ENCODE data around the gene LMCD1. TPM values are rescaled to one million over a fixed set of nuclear protein-coding genes. Genes with fewer than 3 reads are reported as not detected.

Gene LMCD1
- polyA plus RNA-seq, 2 donors: 17.2 to 21.2 TPM

GRCh38 chr3:8597219-8597853, 95.7 kb downstream of the LMCD1 start:
- no peaks in the 10 kb centered on the region for H3K36me3 ChIP-seq (ENCODE audit: control insufficient read depth in 2 of 2, insufficient read depth in 2 of 2, low read length in 1 of 2)
- H3K4me3 ChIP-seq (ENCODE audit: low read depth in 1 of 2, low read length in 2 of 2): no peak overlapping the region
- H3K9me3 ChIP-seq (ENCODE audit: control insufficient read depth in 2 of 2, insufficient read depth in 1 of 2, low read depth in 1 of 2, low read length in 1 of 2): no peaks in the 10 kb centered on the region
- H3K4me1 ChIP-seq (ENCODE audit: control insufficient read depth in 2 of 2, insufficient read depth in 2 of 2, low read length in 1 of 2): peaks cover 0 to 8% of the 10 kb centered on the region in 2 donors
- H3K27me3 ChIP-seq (ENCODE audit: control insufficient read depth in 1 of 2, insufficient read depth in 2 of 2, low read length in 2 of 2): no peaks in the 10 kb centered on the region
- WGBS, 2 donors: 63 to 72% methylated on average over 7 of the region's 7 CpGs
- H3K27ac ChIP-seq (ENCODE audit: low read depth in 2 of 2, low read length in 1 of 2): peak overlapping the region in 1 of 2 donors; percentile 56

DNA sequence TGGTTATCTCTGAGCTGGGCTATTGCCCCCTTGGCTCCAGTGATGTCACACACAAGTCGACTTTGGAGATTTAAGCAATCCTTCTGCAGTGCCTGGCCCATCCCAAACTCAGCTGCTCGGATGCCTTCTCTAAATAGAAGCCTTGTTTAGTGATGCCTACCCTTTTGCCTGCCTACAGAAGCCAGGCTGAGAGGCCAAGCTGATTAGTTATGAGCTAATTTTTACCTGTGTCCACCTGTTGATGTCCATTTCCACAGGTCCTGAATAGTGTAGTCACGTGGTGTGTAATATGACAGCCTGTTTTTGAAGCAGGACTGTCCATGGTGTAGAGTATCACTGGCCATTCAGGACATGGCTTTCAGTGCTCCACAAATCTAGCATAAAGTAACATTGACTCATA, 97.5 kb downstream of the LMCD1 start:
- Histone ChIP-seq H3K4me3 (ENCODE audit: low read depth in 1 of 2, low read length in 2 of 2) (no peak overlapping the region), H3K27ac (ENCODE audit: low read depth in 2 of 2, low read length in 1 of 2) (no peak overlapping the region), H3K36me3 (ENCODE audit: control insufficient read depth in 2 of 2, insufficient read depth in 2 of 2, low read length in 1 of 2) (no peaks in the 10 kb centered on the region), H3K9me3 (ENCODE audit: control insufficient read depth in 2 of 2, insufficient read depth in 1 of 2, low read depth in 1 of 2, low read length in 1 of 2) (no peaks in the 10 kb centered on the region), H3K27me3 (ENCODE audit: control insufficient read depth in 1 of 2, insufficient read depth in 2 of 2, low read length in 2 of 2) (no peaks in the 10 kb centered on the region), H3K4me1 (ENCODE audit: control insufficient read depth in 2 of 2, insufficient read depth in 2 of 2, low read length in 1 of 2) (peaks cover 0 to 15% of the 10 kb centered on the region in 2 donors)
- 69 to 77% methylated on average over 3 of the region's 3 CpGs for WGBS, 2 donors

DNA sequence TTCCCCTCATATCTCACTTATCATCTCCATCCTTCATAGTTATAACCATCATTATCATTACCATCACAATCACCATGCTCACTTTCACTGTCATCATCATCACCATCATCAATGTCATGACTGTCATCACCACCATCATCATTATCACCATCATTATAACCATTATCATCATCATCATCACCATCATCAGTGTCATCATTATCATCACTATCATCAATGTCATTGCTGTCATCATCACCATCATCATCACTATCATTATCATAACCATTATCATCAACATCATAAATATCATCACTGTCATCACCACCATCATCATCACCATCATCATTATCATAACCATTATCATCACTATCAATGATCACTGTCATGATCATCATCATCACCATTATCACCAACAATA, 98.8 kb downstream of the LMCD1 start:
- no peak overlapping the region for H3K4me3 ChIP-seq (ENCODE audit: low read depth in 1 of 2, low read length in 2 of 2)
- H3K9me3 ChIP-seq (ENCODE audit: control insufficient read depth in 2 of 2, insufficient read depth in 1 of 2, low read depth in 1 of 2, low read length in 1 of 2): no peaks in the 10 kb centered on the region
- no peaks in the 10 kb centered on the region for H3K27me3 ChIP-seq (ENCODE audit: control insufficient read depth in 1 of 2, insufficient read depth in 2 of 2, low read length in 2 of 2)
- no peaks in the 10 kb centered on the region for H3K36me3 ChIP-seq (ENCODE audit: control insufficient read depth in 2 of 2, insufficient read depth in 2 of 2, low read length in 1 of 2)
- peaks cover 0 to 13% of the 10 kb centered on the region in 2 donors for H3K4me1 ChIP-seq (ENCODE audit: control insufficient read depth in 2 of 2, insufficient read depth in 2 of 2, low read length in 1 of 2)
- no peak overlapping the region for H3K27ac ChIP-seq (ENCODE audit: low read depth in 2 of 2, low read length in 1 of 2)

DNA sequence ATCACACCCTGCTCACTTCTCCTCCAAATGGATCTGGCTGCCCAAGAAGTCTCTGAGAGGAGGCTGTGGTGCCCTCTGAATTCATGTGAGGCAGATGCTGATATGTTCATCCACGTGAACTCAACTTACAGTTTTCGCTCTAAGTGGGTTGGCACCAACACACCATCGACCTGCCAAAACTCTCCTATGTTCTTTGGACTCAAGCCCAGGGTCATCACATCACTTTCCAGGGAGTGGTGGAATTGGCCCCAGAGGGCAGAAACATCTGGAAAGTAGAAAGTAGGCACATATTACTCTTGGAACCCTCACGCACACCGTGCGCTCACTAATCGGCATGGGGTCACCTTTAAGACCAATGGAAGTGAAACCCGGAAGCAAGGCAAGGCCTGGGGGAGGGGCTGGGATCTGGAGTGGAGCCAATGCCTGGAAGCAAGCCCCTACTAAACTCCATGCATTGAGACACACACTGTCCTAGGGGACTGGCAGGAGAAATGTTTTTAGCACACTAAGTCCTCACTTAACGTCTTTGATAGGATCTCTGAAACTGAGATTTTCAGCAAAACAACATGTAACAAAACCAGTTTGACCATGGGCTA, 101.6 kb downstream of the LMCD1 start:
- H3K36me3 ChIP-seq (ENCODE audit: control insufficient read depth in 2 of 2, insufficient read depth in 2 of 2, low read length in 1 of 2): no peaks in the 10 kb centered on the region
- H3K9me3 ChIP-seq (ENCODE audit: control insufficient read depth in 2 of 2, insufficient read depth in 1 of 2, low read depth in 1 of 2, low read length in 1 of 2): no peaks in the 10 kb centered on the region
- no peaks in the 10 kb centered on the region for H3K27me3 ChIP-seq (ENCODE audit: control insufficient read depth in 1 of 2, insufficient read depth in 2 of 2, low read length in 2 of 2)
- no peak overlapping the region for H3K4me3 ChIP-seq (ENCODE audit: low read depth in 1 of 2, low read length in 2 of 2)
- peaks cover 5 to 13% of the 10 kb centered on the region in 2 donors for H3K4me1 ChIP-seq (ENCODE audit: control insufficient read depth in 2 of 2, insufficient read depth in 2 of 2, low read length in 1 of 2)
- 39 to 42% methylated on average over 9 of the region's 9 CpGs for WGBS, 2 donors
- H3K27ac ChIP-seq (ENCODE audit: low read depth in 2 of 2, low read length in 1 of 2): no peak overlapping the region

DNA sequence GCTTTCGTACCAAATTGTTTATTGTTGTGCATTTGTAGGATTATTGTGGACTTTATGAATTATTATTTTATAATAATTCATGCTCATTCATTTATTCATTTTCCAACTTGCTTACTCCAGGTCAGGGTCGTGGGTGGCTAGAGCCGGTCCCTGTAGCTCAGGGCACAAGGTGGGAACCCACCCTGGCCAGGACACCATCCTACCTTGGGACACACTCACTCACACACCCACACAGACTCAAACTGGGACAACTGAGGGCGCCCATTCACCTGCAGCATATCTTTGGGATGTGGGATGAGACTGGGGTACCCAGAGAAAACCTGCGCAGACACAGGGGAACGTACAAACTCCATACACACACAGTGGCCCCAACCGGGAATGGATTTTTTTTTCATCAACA, 102.4 kb downstream of the LMCD1 start:
- Histone ChIP-seq H3K36me3 (ENCODE audit: control insufficient read depth in 2 of 2, insufficient read depth in 2 of 2, low read length in 1 of 2) (no peaks in the 10 kb centered on the region), H3K27ac (ENCODE audit: low read depth in 2 of 2, low read length in 1 of 2) (no peak overlapping the region), H3K4me1 (ENCODE audit: control insufficient read depth in 2 of 2, insufficient read depth in 2 of 2, low read length in 1 of 2) (peaks cover 5 to 17% of the 10 kb centered on the region in 2 donors), H3K9me3 (ENCODE audit: control insufficient read depth in 2 of 2, insufficient read depth in 1 of 2, low read depth in 1 of 2, low read length in 1 of 2) (no peaks in the 10 kb centered on the region), H3K4me3 (ENCODE audit: low read depth in 1 of 2, low read length in 2 of 2) (no peak overlapping the region), H3K27me3 (ENCODE audit: control insufficient read depth in 1 of 2, insufficient read depth in 2 of 2, low read length in 2 of 2) (no peaks in the 10 kb centered on the region)
- WGBS, 2 donors: 92 to 94% methylated on average over 7 of the region's 7 CpGs

GRCh38 chr3:8604988-8605387, 103.4 kb downstream of the LMCD1 start:
- Histone ChIP-seq H3K4me1 (ENCODE audit: control insufficient read depth in 2 of 2, insufficient read depth in 2 of 2, low read length in 1 of 2) (peaks cover 5 to 17% of the 10 kb centered on the region in 2 donors), H3K9me3 (ENCODE audit: control insufficient read depth in 2 of 2, insufficient read depth in 1 of 2, low read depth in 1 of 2, low read length in 1 of 2) (no peaks in the 10 kb centered on the region), H3K4me3 (ENCODE audit: low read depth in 1 of 2, low read length in 2 of 2) (no peak overlapping the region), H3K27me3 (ENCODE audit: control insufficient read depth in 1 of 2, insufficient read depth in 2 of 2, low read length in 2 of 2) (no peaks in the 10 kb centered on the region), H3K27ac (ENCODE audit: low read depth in 2 of 2, low read length in 1 of 2) (no peak overlapping the region), H3K36me3 (ENCODE audit: control insufficient read depth in 2 of 2, insufficient read depth in 2 of 2, low read length in 1 of 2) (no peaks in the 10 kb centered on the region)
- 88 to 91% methylated on average over 3 of the region's 3 CpGs for WGBS, 2 donors

- Histone ChIP-seq H3K9me3 (ENCODE audit: control insufficient read depth in 2 of 2, insufficient read depth in 1 of 2, low read depth in 1 of 2, low read length in 1 of 2) (no peaks in the 10 kb centered on the region), H3K4me3 (ENCODE audit: low read depth in 1 of 2, low read length in 2 of 2) (no peak overlapping the region), H3K27me3 (ENCODE audit: control insufficient read depth in 1 of 2, insufficient read depth in 2 of 2, low read length in 2 of 2) (no peaks in the 10 kb centered on the region), H3K4me1 (ENCODE audit: control insufficient read depth in 2 of 2, insufficient read depth in 2 of 2, low read length in 1 of 2) (peaks cover 5 to 17% of the 10 kb centered on the region in 2 donors), H3K36me3 (ENCODE audit: control insufficient read depth in 2 of 2, insufficient read depth in 2 of 2, low read length in 1 of 2) (no peaks in the 10 kb centered on the region), H3K27ac (ENCODE audit: low read depth in 2 of 2, low read length in 1 of 2) (no peak overlapping the region)
- WGBS, 2 donors: 31 to 49% methylated on average over 7 of the region's 7 CpGs
These were observed 105.1 kb downstream of the LMCD1 start for GRCh38 chr3:8606701-8607231.

DNA sequence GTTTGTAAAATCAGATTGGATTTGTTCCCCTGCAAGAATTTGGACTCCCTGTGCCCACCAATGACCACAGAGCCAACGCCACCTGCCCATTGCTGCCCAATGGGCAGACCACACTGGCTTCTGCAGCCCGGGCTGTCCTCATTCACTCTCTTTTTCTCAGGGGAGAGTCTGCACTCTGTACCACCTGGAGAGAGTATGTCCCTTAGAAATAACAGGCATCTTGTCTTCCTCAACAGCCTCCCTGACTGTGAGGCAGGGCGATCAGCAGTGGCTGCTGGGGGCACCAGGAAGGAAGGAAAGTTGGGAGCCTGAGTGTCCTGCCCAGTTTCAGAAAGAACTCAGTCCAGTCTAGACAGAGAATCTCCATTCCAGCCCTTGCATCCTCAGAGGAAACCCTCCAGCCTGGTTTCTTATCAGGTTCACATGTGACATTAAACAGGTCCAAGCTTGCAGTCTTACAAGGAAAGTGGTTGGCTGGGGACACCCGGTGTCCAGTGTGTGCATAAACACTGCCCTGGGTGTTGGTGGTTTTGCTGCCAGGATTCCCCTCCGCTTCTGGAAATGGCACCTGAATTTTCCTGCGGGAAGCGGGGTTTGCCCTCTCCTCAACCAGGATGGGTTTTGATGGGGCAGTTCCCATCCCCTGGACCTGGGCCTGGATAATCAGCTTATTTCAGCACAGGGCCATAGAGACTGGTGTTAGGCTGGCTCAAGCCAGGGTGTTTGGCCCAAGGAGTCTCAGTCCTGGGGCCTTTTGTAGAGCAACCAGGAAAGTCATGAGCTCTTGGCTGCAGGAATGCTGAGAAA, 105.8 kb downstream of the LMCD1 start:
- peak overlapping the region in 1 of 2 donors; percentile 50 for H3K27ac ChIP-seq (ENCODE audit: low read depth in 2 of 2, low read length in 1 of 2)
- H3K27me3 ChIP-seq (ENCODE audit: control insufficient read depth in 1 of 2, insufficient read depth in 2 of 2, low read length in 2 of 2): no peaks in the 10 kb centered on the region
- no peaks in the 10 kb centered on the region for H3K36me3 ChIP-seq (ENCODE audit: control insufficient read depth in 2 of 2, insufficient read depth in 2 of 2, low read length in 1 of 2)
- 56 to 60% methylated on average over 7 of the region's 7 CpGs for WGBS, 2 donors
- peaks cover 5 to 17% of the 10 kb centered on the region in 2 donors for H3K4me1 ChIP-seq (ENCODE audit: control insufficient read depth in 2 of 2, insufficient read depth in 2 of 2, low read length in 1 of 2)
- no peak overlapping the region for H3K4me3 ChIP-seq (ENCODE audit: low read depth in 1 of 2, low read length in 2 of 2)
- no peaks in the 10 kb centered on the region for H3K9me3 ChIP-seq (ENCODE audit: control insufficient read depth in 2 of 2, insufficient read depth in 1 of 2, low read depth in 1 of 2, low read length in 1 of 2)

- H3K27me3 ChIP-seq (ENCODE audit: control insufficient read depth in 1 of 2, insufficient read depth in 2 of 2, low read length in 2 of 2): no peaks in the 10 kb centered on the region
- H3K27ac ChIP-seq (ENCODE audit: low read depth in 2 of 2, low read length in 1 of 2): no peak overlapping the region
- no peaks in the 10 kb centered on the region for H3K36me3 ChIP-seq (ENCODE audit: control insufficient read depth in 2 of 2, insufficient read depth in 2 of 2, low read length in 1 of 2)
- WGBS, 2 donors: 79 to 83% methylated on average over 16 of the region's 16 CpGs
- H3K4me1 ChIP-seq (ENCODE audit: control insufficient read depth in 2 of 2, insufficient read depth in 2 of 2, low read length in 1 of 2): peaks cover 5 to 14% of the 10 kb centered on the region in 2 donors
- no peaks in the 10 kb centered on the region for H3K9me3 ChIP-seq (ENCODE audit: control insufficient read depth in 2 of 2, insufficient read depth in 1 of 2, low read depth in 1 of 2, low read length in 1 of 2)
- no peak overlapping the region for H3K4me3 ChIP-seq (ENCODE audit: low read depth in 1 of 2, low read length in 2 of 2)
These were observed 106.6 kb downstream of the LMCD1 start for GRCh38 chr3:8608041-8608790.
